CD1c-positive myeloid dendritic cell (primary cell): ENCODE results near the gene SLCO2B1.

ENCODE experiments used
- DNase-seq: peaks from one replicate; pipeline ENCODE4 v3.0.0-alpha.2; 2016; ENCODE audit errors: extremely low spot score

The SLCO2B1 gene

DNA sequence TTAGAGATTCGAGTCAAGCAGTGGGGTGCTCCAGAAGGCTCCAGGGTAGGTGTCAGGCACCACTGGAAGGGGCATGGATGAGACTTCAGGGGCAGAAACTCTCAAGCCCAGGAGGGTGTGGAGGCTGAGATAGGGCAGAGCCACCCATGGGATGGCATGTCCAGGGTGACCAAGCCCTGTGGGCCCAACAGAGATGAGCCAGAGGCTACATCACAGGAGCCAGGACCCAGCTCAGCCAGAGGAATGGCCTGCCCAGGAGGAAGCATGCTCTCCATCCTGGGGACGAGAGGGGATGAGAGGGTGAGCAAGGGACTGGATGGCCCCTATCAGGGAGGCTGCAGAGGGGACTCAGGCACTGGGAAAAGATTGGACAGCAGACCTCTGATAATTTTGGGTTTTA lies 42.8 kb downstream of the SLCO2B1 start:
- no peak for DNase-seq

DNA sequence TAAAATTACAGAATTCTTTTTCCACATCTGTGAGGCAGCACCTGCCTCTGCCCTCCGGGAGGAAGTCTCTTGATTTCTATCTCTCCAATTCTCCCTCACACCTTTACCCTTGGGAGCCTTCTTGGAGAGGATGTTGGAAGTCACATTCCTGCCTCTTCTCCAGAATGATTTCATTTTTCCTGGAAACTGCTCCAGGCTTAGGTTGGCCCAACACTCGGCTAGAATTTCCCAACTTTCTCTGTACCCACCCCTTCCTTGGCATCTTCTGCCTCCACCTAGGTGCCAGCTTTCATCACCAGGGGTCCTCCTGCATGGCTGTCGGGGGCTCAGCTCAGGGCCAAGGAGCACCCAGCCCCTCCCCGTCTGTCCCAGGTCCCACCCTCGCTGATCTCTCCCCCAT lies 43.2 kb downstream of the SLCO2B1 start:
- DNase-seq: no peak

DNA sequence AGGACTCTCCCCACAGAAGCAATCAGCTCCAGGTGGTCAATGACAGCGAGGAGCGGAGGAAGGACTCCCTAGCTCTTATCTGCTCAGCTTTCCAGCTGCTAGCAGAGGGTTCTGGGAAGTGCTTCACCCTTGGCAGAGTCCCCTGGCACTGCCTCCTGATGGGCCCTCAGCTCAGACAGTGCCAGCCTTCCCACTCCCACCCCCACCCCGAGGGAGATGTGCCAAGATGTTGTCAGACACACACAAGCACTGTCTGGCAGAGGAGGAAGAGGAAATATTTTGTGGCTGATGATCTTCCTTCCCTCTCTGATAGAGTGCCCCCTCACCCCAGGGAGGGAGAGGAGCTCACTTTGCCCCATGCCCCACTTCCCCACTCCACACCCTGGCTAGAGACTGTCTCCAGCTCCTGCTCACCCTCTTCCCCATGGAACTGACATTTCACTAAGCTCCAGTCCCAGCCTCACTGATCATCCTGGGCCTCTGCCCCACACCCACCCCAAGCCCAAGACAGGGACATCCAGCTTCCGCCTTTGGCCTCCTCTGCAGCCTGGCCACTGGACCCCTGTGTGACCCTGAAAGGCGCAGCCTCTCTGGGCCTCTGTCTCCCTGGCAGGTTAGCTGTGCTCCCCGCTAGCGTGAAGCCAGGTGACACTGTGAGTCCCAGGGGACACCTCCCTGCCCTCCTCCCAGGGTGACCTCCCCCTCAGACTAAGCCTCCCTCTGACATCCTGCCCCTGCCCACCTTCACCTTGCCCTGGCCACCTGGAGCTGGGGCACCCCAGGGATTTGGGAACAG lies 44.5 kb downstream of the SLCO2B1 start:
- DNase-seq: peak; percentile 68

DNA sequence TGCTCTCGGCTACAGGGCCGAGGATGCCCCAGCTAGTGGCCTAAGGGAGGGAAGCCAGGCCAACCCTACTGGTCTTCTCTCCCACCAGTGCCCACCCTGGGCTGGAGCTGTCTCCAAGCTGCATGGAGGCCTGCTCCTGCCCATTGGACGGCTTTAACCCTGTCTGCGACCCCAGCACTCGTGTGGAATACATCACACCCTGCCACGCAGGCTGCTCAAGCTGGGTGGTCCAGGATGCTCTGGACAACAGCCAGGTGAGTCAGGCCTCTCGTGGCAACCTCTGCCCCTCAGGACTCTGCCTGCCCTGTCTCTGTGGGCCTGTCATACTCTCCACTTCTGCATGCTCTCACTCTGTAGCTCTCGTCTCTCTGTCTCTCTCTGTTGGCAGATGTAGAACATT lies 45.5 kb downstream of the SLCO2B1 start:
- DNase-seq: no peak

DNA sequence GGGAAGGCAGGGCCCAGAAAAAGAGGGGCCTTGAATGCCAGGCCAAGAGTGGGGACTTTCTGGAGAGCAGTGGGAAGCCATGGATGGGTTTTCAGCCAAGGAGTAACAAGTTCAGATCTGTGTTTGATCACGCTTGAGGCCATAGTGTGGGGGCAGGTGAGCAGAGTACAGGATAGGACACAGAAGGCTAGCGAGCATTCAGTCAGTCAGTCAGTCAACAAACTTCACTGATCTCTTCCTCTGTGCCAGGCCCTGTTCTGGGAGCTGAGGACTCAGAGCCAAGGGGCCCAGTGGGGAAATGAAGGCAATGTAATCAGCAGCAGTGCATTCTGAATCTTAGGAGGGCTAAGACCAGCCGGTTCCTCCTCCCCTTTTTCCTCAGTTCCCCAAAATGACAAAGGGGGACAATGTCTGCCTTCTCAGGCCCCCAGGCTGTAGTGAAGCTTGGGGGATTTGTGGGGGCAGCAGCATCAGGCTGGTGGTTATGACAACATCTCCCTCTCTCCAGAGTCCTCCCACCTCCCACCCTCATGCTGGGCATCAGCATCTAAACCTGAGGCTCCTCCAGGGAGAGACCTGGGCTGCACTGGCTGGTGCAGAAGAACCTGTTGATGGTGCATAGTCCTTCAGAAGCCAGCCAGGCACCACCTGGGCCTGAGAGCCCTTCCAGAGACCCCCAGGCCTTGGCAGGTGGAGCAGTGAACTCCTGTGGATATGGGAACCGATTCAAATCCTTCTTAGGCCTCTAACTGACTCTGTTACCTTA lies 46.8 kb downstream of the SLCO2B1 start:
- no peak for DNase-seq

DNA sequence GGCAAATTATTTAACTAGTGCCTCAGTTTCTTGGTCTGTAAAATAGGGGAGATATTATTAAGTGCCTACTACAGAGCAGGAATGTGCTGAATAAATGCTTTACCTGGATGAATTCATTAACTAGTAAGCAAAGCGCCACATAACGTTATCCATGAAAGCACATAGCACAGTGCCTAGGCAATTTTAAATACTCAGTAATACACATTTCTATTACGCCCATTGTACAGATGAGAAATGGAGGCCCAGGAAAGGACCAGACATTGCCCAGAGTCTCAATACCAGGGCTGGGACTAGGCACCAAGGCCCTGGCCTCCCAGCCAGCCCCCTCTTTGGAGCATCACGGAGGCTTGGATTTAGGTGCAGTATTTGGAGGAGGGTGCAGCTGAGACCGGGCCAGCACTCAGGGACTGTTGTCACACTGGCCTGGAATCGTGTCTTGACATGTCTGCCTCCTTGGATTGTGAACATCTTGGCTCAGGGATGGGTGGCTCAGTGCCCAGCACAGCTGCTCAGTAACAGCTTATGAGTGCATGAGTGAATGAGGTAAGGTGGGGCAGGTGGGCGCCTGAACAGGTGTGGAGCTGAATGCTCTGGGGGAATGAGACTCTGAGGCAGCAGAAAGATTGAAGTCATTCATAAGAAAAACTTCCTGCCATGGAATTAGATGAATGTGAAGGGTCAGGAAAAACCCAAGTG lies 47.5 kb downstream of the SLCO2B1 start:
- DNase-seq: no peak

DNA sequence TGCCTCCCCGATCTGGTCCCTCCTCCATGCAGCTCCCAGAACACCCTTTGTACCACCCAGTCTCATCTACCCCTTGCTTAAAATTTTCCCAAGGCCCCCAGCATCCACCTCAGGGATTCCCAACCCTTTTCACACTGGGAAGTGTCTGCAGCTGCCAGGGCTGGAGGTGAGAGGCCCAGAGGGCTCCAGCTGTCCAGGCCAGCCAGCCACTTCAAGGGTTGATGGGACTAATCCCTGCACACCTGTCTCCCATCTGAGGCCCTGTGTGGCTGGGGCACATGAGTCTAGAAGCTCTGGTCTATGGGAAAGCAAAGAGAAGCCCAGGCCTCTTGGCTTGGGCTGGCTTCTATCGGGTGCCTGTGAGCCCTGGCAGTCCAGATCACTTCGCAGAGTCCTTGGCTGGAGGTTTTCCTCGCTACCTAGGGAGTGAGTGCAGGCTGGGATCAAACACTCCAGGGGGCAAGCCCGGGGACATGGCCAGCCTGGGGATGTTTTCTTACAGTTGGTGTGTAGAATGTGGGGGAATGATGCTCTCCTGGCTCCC lies 48.6 kb downstream of the SLCO2B1 start:
- DNase-seq: no peak

DNA sequence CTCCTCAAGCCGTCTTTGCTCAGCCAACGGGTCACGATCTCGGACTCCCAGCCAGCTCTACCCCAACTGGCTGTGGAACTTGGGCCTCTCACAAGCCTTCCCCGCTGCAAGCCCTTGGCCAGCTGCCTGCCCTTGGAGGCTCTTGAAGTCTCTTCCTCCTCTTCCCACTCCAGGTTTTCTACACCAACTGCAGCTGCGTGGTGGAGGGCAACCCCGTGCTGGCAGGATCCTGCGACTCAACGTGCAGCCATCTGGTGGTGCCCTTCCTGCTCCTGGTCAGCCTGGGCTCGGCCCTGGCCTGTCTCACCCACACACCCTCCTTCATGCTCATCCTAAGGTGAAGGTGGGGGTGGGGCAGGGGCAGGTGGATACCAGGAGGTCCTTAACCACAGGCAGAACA lies 49.1 kb downstream of the SLCO2B1 start:
- DNase-seq: no peak

DNA sequence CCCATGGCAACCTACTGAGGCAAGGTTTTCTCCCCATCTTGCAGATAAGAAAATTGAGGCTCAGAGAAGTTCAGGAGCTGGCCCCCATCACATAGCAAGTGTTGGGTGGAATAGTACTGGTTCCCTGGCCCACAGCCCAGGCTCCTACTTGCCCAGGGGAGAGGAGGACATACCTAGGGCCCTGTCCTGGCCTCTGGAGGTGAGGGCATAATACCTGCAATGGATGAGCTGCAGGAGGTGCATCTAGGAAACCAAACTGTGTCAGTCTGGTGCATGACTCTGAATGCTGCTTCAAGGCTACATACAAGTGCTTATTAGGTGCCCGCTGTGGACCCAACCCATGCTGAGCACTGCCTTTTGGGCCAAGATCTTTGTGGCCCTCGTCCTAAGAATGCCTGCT lies 49.6 kb downstream of the SLCO2B1 start:
- DNase-seq: no peak

DNA sequence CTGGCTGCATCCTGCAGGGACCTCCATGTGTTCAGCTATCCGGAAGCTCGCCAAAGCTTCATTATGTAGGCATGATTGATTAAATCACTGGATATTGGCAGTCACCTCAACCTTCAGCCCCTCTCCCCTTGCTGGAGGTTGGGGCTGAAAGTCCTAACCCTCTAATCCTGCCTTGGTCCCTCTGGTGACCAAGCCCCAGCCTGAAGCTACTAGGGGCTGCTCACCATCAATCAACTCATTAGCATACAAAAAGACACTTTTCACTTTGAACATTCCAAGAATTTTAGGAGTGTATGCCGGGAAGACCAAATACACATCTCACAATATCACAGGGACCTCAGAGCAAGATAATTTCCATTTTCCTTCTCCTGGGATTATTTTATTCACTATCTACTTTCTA lies 50.9 kb downstream of the SLCO2B1 start:
- no peak for DNase-seq

DNA sequence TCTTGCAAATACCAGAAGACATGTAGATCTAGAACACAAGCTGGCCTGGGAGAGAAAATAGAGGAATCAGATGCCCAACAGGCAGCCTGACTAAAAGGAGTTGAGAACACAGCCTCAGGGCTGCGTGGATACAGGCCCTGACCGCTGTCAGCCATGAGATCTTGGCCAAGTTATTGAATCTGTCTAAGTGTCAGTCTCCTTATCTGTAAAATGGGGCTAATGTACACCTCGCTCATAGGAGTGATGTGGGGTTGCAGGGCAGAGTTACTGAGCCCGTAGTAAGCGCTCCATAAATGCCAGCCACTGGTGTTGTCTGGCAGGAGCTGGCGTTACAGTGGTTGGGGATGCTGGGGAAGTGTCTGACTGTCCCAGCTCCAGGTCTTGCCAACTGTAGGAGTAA lies 51.3 kb downstream of the SLCO2B1 start:
- no peak for DNase-seq

DNA sequence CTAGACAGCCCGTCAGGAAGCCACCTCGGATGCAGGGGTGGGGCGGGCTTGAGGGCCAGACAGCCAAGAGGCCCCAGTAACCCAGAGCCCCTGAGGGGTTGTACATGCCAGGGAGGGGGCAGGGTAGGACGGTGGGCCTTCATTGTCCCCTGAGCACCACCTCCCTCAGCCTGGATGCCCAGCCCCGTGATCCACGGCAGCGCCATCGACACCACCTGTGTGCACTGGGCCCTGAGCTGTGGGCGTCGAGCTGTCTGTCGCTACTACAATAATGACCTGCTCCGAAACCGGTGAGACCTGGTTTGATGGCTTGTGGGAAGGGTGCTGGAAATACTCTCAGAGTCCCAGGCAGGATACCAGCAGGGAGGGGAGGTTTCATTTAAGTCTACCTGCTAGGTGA lies 52.2 kb downstream of the SLCO2B1 start:
- no peak for DNase-seq

DNA sequence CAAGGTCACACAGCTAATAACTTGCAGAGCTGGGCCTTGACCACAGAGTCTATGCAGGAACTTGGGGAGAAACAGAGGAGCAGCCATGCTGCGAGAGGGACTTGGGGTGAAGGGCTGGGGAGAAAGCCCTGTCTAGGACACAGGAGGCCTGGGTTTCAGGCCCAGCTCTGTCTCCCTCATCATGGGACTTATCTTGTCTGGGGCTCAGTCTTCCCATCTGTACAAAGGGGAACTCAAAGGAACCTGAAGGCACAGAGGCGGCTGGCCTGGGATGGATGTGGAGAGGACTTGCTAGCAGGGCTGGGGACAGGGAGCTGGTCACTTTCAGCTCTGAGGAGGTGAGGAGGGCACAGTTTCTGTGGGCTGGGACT lies 52.7 kb downstream of the SLCO2B1 start:
- no peak for DNase-seq

DNA sequence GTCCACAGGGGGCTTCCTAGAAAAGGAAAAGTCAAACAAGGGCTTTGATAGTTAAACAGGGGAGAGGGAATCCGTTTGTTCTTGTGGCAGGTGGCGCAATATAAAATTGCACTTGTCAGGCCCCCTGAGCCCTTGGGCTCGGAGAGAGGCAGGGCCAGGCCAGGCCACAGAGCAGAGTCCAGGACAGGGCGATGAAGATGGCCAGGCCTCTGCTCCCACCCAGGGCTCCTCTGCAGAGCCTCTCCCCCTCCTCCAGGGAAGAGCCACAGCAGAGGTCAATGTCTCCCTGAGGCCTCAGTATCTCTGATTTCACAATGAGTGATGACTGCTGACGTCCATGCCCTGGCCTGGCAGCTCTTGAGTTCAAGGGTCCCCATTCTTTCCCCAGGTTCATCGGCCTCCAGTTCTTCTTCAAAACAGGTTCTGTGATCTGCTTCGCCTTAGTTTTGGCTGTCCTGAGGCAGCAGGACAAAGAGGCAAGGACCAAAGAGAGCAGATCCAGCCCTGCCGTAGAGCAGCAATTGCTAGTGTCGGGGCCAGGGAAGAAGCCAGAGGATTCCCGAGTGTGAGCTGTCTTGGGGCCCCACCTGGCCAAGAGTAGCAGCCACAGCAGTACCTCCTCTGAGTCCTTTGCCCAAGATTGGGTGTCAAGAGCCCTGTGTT lies 53.2 kb downstream of the SLCO2B1 start:
- DNase-seq: no peak

DNA sequence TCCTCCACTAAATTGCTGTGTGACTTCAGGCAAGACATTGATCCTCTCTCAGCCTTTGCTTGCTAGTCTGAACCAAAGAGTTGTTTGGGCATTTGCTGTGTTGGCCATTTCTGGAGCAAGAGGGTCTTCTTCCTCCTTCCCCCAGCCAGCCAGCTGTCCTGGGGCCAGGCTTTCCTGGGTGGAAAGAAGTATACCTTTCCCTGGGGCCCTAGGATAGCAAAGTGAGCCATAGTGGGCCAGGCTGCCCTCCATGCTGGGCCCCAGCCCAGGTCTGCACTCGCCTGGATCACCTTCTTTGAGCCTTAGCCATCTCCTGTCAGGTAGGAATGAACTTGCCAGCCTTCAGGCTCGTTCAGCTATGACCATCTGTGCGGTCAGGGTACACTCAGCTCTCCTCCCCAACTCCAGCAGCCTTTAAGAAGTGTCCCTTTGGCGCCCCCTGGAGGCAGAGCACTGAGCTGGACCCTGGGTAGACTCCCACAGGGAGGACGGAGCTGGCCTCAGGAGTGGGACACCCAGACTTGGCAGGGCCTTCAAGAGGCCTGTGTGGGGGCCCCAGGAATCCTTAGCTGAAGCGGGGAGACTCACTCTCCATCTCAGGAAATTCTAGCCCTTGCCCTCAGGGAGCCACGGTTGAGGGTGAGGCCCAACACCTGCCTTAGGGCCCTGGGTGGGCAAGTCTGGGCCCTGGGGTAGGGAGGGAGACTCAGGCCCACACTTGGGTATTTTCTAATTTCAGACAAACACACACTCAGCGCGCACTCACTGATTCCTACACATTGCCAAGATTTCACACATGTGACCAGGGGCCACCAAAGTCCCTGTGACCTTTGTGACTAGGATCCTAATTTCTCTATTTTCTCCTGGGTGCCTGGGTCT lies 54.0 kb downstream of the SLCO2B1 start:
- DNase-seq: peak; percentile 89

DNA sequence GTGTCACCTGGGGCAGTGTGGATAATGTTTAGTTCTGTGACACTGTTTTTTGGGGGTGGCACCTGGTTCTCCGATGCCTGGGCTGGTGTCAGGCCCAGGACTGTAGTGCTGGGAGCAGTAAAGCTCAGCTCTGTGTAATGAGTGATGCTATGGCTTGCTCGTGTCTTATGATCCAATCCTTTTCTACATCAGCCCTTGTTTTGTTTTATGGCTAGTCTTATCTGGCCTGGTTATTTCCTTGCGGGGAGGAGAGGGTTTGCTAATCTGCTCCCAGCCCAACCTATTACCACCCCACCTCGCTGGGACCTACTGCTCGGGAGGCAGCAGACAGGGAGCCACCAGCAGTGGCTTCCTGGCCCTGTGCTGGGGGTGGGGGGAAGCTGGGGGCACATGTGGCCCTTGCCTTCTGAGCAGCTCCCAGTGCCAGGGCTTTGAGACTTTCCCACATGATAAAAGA lies 54.7 kb downstream of the SLCO2B1 start:
- DNase-seq: no peak

DNA sequence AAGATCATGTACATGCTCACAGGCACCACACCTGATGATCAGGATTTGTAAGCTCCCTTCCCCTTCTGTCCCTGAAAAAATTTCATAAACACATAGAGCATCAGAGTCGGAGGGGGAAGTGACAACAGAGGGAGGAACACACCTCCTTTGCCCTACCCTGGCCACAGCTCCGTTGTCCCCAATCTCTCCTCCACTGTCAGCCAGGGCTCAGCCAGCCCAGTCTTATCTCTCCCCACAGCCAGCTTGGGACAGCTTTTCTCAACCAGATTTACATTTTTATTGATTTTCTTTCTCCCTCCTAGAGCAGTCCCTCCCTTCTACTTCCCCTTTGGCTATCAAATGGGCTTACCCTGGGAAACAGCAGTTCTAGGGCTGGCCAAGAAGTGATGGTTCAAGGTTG lies 57.5 kb downstream of the SLCO2B1 start:
- DNase-seq: no peak

DNA sequence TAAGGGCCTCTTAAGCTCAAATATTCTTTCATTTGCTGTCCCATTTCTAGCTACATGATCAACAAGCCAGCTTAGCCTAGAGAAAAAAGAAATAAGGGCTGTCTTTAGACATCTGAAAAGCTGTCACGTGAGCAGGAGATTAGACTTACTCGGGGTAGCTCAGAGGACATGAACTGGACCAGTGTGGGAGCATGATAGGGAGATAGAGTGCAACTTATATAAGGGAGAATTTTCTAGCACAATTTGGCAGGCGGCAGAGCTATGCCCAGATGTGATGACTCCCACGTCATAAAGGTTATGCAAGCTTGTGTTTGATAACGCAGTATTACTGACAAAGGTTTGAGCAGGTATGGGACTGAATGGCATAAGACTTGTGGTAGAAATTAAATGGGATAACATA lies 61.5 kb downstream of the SLCO2B1 start:
- no peak for DNase-seq

DNA sequence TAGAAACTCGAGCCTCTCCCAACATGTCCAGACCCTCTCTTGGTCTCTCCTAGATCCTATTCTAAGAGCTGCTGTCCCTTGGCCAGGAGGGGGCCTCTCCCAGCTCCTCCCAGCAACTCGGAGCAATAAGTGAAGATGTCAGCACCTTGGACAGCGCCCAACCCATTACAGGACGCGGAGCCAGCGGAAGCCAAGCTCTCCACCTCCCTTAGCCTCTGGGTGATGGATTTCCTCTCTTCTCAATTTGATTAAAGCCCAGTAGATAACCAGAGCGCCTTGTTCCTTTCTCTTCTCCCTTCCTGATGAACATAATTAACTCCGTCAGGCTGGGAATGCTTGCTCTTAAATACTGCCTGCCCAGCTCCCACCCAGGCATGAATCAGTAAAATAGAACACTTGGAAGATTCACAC lies 63.5 kb downstream of the SLCO2B1 start:
- DNase-seq: peak; percentile 85

DNA sequence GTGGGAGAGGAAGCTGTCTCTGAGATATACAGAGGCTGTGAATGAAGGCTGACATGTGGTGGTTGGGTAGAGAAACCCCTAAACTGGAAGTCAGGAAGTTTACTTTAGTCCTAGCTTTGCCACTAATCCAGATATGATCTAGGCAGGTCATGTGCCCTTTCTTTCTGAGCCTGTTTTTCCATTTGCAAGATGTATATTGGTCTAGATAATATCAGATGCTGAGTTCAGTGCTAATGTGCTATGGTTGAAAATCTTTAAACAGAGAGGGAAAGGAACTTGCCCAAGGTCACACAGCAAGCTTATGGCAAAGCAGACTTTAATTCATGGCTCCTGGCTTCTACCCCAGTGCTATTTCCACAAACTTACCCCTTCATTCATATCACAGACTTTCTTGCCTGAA lies 63.9 kb downstream of the SLCO2B1 start:
- DNase-seq: no peak

DNA sequence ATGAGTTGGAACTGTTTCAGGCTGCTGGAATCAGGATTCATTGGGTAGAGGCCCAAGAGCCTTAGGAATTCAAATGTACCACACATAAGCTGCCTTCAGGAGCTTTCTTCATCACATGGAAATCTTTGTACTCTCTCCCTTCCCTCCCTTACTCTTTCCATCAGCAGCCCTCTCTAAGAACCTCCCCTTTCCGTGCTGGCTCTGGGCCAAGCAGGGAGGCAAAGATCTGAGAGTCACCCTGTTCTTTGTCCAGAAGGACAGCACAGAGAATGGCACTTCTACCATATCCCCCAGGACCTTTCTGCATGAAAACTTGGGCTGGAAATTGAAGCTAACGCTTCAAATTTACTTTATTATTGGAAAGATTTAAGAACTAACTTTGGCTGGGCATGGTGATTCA lies 69.0 kb downstream of the SLCO2B1 start:
- no peak for DNase-seq
